Mammary epithelial cell (primary cell): Measurements from ENCODE around the gene MS4A6E.

Experiments
- EZH2 ChIP-seq: IDR thresholded peaks from 2 replicates; pipeline ENCODE4 v1.6.1; 2012; ENCODE audit warnings: low read length, inconsistent platforms, borderline replicate concordance
- TF ChIP-seq, protein P1 (sequence below), 2 donors: IDR thresholded peaks in 1 of 2; conservative IDR thresholded peaks in 1 of 2; 2 replicates each; pipeline ENCODE4 v1.5.1; 2011 to 2012; ENCODE audit warnings: inconsistent platforms in 2 of 2, low read length in 2 of 2, mild to moderate bottlenecking in 2 of 2, control low read depth in 1 of 2, low read depth in 1 of 2; ENCODE audit not compliant: insufficient read depth in 1 of 2; ENCODE audit errors: extremely low read depth in 1 of 2

DNA sequence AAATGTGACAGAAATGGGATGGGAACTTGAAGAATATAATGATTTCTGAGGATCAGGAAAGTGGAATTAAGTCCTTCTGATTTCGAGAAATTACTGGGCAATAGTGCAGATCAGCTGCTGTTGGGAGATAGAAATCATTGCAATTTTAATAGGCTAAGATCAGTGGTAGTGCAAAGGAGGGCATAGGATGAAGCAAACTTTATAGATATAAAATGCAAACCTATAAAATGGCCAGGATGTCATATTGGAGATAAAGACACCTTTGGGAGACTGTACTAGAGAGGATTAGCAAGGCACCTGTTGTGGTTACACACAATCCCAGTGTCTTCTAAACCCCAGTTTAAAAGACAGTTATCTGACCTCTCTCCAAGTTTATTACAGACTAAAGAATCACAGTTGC is 44.8 kb downstream of the MS4A6E start:
- TF ChIP-seq, protein P1, sequence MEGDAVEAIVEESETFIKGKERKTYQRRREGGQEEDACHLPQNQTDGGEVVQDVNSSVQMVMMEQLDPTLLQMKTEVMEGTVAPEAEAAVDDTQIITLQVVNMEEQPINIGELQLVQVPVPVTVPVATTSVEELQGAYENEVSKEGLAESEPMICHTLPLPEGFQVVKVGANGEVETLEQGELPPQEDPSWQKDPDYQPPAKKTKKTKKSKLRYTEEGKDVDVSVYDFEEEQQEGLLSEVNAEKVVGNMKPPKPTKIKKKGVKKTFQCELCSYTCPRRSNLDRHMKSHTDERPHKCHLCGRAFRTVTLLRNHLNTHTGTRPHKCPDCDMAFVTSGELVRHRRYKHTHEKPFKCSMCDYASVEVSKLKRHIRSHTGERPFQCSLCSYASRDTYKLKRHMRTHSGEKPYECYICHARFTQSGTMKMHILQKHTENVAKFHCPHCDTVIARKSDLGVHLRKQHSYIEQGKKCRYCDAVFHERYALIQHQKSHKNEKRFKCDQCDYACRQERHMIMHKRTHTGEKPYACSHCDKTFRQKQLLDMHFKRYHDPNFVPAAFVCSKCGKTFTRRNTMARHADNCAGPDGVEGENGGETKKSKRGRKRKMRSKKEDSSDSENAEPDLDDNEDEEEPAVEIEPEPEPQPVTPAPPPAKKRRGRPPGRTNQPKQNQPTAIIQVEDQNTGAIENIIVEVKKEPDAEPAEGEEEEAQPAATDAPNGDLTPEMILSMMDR (conservative IDR thresholded peaks at IDR 0.05 in 1 of 2, IDR thresholded peaks at IDR 0.05 in 1 of 2; ENCODE audit: extremely low read depth in 1 of 2, insufficient read depth in 1 of 2, low read depth in 1 of 2, low read length in 2 of 2): no peak
- no peak for TF ChIP-seq EZH2
